ENCODE data around the gene ZGPAT.
"Not testable (repeated sequence)": the region's sequence is repeated elsewhere in the genome, so short reads cannot be mapped to it uniquely, and the experiment has no call there.

The ZGPAT gene

DNA sequence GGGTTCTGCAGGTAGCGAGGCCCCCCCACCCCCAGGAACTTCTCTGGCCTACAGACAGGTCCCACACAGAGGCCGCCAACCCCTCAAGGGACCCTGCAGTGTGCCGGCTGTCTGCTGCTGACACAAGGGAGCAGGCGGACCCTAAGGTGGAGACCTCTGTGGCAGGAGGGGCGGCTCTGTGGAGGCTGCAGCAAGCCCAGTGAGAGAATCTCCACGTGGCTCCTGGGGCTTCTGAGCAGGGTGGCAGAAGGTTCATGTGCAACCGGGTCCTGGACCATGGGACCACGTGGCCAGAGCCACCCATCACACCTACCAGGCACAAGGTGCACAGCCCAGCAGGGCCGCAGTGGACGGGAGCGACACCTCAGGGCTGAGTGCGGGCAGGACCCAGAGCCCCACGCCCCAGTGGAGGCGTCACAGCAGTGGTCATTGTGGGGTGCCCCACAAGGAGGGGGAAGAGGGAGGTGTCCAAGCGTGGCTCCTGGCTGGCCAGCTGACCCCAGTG is 4.3 kb upstream of the ZGPAT start:
- no peak for DNase-seq

DNA sequence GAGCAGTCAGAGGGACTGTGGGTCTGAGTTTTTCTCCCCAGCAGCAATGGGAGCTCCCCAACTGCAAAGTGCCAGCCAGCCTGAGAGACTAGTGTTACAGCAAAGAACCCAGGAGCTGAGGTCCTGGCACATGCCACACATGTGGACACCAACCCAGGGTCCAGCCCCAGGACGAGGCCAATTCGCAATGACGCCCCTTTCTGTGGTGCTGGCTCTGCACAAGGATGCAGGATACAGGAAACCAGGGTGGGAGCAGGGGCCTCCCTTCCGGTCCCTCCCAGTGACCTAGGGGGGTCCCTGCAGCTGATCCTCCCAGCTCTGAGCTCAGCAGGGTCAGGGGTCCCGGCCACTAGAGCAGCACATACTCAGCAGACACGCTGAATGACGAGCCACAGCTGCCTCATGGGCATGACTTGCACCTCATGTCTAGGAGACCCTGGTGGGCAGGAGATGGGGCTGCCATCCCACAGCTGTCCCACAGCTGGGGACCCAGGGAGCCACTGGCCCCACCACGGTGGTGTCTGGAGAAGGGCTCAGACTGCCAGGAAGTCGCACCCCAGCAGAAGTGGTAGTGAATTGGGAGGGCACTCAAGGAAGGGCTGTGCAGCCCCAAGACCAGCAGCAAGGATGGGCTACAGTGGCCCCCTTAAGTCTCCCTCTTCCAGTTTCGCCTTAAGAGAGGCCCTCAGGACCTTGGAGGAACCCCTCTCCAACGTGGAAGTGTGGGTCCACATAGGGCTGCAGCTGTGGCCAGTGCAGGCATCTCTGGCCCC is 3.7 kb upstream of the ZGPAT start:
- no peak for DNase-seq

- DNase-seq = no peak
Measured at GRCh38 chr20:63704749-63705117, 3.1 kb upstream of the ZGPAT start.

GRCh38 chr20:63705232-63706026 is 2.4 kb upstream of the ZGPAT start:
- DNase-seq = no peak

GRCh38 chr20:63706027-63706695 is 1.7 kb upstream of the ZGPAT start:
- no peak for DNase-seq

DNA sequence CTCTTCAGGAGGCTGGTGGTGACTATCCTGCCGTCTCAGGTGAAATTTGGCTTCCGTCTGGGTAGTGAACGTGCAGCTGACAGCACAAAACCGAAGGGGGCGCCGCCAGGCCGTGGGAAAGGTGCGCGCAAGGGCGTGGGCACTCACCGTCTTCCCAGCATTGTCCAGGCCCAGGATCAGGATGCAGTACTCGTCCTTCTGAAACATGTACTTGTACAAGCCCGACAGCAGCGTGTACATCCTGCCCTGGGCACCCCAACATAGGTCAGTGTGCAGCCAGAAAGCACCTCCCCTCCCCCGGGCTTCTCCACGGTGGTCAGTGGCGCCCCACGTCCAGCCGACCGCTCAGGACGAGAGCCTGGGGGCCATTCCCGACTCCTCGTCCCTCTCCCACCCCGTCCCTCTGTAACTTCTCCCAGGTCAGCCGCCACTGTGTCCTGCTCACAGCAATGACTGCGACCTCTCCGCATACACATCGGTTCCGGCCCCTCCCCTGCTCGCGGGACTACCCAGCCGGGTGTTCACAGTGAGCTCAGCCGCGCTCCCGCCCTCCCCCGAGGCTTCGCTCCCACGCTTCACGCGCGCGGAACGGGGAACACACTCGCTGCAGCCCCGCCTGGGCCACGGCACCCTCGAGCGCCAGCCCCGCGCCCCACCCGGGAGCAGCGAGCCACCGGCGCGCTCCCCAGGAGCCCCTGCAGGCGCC is 834 bp upstream of the ZGPAT start:
- peak; percentile 59 for DNase-seq

DNA sequence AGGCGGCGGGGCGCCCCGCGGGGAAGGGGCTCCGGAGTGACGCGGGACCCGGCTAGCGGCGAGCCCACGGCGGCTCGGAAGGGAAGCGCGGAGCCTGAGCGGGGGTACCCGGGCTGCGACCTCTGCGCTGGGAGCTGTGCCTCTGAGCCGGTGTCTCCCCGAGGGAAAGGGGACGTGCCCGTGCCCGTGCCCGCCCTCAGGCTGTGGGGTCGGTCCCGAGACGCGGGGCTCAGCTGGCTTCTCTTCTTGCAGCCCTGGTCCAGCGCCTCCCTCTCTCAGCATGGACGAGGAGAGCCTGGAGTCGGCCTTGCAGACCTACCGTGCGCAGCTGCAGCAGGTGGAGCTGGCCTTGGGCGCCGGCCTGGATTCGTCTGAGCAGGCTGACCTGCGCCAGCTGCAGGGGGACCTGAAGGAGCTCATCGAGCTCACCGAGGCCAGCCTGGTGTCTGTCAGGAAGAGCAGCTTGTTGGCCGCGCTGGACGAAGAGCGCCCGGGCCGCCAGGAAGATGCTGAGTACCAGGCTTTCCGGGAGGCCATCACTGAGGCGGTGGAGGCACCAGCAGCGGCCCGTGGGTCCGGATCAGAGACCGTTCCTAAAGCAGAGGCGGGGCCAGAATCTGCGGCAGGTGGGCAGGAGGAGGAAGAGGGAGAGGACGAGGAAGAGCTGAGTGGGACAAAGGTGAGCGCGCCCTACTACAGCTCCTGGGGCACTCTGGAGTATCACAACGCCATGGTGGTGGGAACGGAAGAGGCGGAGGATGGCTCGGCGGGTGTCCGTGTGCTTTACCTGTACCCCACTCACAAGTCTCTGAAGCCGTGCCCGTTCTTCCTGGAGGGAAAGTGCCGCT is 686 bp downstream of the ZGPAT start:
- no peak for DNase-seq

DNA sequence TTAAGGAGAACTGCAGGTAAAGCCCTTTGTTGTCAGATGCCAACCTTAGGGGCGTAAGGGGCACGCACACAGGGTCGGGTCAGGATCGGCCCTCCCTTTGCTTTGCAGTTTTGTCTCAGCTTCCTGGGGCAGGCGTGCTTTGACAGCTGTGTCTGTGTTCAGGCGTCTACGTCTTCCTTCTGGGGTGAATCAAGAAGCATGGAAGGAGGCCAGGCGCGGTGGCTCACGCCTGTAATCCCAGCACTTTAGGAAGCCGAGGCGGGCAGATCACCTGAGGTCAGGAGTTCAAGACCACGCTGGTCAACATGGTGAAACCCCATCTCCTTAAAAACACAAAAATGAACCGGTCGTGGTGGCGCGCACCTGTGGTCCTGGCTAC is 1.3 kb downstream of the ZGPAT start:
- no peak for DNase-seq

- DNase-seq = no peak
Measured at GRCh38 chr20:63711085-63711645, 3.3 kb downstream of the ZGPAT start.

- no peak for DNase-seq
Measured at GRCh38 chr20:63712191-63712590, 4.4 kb downstream of the ZGPAT start.

- DNase-seq = no peak
Measured at GRCh38 chr20:63714858-63715257, 7.0 kb downstream of the ZGPAT start.

GRCh38 chr20:63718996-63719395 is 11.2 kb downstream of the ZGPAT start:
- no peak for DNase-seq

GRCh38 chr20:63722967-63723622 is 15.3 kb downstream of the ZGPAT start:
- DNase-seq = not testable (repeated sequence)

DNA sequence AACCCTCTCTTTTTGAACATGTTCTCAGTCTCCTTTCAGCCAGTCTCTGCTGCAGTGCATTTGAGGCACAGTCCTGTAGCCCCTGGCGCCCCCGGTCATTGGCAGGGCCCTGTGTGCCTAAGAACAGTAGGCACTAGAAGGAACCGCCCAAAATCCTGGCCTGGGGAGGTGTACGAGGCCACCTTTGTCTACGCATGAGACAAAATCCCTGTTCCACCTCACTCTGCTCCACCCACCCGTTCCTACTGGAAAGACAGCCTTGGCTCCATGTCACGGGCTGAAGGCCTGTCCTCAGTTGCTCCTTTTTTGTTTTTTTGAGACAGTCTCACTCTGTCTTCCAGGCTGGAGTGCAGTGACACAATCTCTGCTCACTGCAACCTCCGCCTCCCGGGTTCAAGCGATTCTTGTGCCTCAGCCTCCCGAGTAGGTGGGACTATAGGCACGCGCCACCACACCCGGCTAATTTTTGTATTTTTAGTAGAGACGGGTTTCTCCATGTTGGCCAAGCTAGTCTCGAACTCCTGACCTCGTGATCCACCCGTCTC is 22.4 kb downstream of the ZGPAT start:
- not testable (repeated sequence) for DNase-seq

DNA sequence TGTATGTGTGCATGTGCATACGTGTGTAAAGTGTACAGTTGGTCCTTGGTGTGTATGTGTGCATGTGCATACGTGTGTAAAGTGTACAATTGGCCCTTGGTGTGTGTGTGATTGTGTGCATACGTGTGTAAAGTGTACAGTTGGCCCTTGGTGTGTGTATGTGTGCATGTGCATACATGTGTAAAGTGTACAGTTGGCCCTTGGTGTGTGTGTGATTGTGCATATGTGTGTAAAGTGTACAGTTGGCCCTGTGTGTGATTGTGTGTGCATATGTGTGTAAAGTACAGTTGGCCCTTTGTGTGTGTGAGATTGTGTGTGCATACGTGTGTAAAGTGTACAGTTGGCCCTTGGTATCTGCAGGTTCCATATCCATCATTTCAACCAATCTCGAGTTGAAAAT is 23.6 kb downstream of the ZGPAT start:
- DNase-seq = no peak

DNA sequence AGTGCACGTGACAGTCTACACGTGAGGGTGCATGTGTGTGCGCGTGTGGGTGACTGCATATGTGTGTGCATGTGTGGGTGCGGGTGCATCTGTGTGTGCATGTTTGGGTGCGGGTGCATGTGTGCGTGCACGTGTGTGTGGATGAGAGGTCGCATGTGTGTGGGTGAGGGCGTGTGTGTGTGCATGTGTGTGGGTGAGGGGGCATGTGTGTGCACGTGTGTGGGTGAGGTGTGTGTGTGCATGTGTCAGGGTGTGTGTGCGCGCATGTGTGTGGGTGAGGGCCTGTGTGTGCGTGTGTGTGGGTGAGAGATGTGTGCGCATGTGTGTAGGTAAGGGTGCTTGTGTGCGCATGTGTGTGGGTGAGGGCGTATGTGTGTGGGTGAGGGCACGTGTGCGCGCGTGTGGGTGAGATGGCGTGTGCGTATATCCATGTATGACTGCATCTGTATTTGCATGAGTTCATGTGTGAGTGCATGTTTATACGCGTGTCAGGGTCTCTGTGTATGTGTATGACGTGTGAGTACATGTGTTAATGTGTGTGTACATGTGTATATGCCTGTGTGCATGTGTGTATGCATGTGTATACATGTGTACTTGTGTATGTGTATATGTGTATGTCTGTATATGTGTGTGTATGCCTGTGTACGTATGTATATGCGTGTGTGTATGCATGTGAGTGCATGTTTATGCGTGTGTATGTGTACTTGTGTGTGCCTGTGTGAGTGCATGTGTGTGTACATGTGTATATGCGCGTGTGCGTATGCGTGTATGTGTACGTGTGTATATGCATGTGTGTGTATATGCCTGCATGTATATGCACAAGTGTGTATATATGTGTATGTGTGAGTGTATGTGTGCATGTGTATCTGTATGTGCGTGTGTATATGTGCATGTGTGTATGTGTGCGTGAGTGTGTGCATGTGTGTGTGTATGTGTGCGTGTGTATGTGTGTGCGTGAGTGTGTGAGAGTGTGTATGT is 24.6 kb downstream of the ZGPAT start:
- no peak for DNase-seq

- no peak for DNase-seq
Measured at GRCh38 chr20:63733117-63733516, 25.3 kb downstream of the ZGPAT start.

DNA sequence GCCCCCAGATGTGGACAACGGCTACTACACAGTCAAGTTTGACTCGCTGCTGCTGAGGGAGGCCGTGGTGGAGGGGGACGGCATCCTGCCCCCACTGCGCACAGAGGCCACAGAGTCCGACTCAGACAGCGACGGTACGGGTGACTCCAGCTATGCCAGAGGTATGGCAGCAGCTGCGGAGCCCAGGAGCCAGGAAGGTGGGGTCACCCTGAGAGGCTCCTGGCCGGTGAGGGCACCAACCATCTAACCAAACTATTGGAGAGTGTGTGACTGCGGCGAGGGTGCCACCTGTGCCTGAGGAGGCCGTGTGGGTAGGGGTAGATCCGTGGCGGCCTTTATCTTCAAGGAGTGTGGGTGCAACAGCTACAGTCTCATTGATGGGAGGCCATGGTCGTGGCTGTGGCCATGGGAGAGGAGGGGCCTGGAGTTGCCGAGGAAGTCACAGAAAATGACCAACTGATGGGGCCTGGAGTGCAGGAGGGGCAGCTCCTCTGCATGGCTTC is 25.8 kb downstream of the ZGPAT start:
- DNase-seq = no peak

All from activated T-cell treated with anti-CD3 and anti-CD28 coated beads for 4 hours (primary cell).